SK-N-SH (cell line): Measurements from ENCODE around the gene HDAC4.

Experiments used
- CHD2 ChIP-seq: fragments of 150-350 bp; IDR thresholded peaks from 2 replicates; pipeline ENCODE4 v1.6.1; 2018; ENCODE audit warnings: low read length; ENCODE audit not compliant: partially characterized antibody
- EP300 ChIP-seq, 2 experiments: IDR thresholded peaks; 2 replicates each; pipeline versions ENCODE4 v1.4.0 to v1.6.1; 2012; ENCODE audit warnings: borderline replicate concordance in 1 of 2, low read depth in 1 of 2, low read length in 1 of 2
- EZH2phosphoT487 ChIP-seq: fragments of 200-600 bp; sonication (generic); IDR thresholded peaks from 2 replicates; pipeline ENCODE4 v1.6.1; 2017; ENCODE audit warnings: low read depth, mixed run types, mild to moderate bottlenecking, antibody characterized with exemption, moderate library complexity, borderline replicate concordance
- MAX ChIP-seq: IDR thresholded peaks from 2 replicates; pipeline ENCODE4 v1.4.0; 2012; ENCODE audit warnings: low read depth
- TCF12 ChIP-seq: IDR thresholded peaks from 2 replicates; pipeline ENCODE4 v1.4.0; 2012
- TF ChIP-seq, protein P1 (sequence below): fragments of 200-600 bp; sonication (generic); IDR thresholded peaks from 2 replicates; pipeline ENCODE4 v1.6.1; 2017; ENCODE audit warnings: antibody characterized with exemption, mild to moderate bottlenecking, moderate library complexity

- TF ChIP-seq MAX (no peak), CHD2 (no peak), TCF12 (no peak), EP300 (IDR thresholded peaks at IDR 0.05; ENCODE audit: borderline replicate concordance in 1 of 2, low read depth in 1 of 2, low read length in 1 of 2) (no peak), EZH2phosphoT487 (no peak)
- TF ChIP-seq, protein P1, sequence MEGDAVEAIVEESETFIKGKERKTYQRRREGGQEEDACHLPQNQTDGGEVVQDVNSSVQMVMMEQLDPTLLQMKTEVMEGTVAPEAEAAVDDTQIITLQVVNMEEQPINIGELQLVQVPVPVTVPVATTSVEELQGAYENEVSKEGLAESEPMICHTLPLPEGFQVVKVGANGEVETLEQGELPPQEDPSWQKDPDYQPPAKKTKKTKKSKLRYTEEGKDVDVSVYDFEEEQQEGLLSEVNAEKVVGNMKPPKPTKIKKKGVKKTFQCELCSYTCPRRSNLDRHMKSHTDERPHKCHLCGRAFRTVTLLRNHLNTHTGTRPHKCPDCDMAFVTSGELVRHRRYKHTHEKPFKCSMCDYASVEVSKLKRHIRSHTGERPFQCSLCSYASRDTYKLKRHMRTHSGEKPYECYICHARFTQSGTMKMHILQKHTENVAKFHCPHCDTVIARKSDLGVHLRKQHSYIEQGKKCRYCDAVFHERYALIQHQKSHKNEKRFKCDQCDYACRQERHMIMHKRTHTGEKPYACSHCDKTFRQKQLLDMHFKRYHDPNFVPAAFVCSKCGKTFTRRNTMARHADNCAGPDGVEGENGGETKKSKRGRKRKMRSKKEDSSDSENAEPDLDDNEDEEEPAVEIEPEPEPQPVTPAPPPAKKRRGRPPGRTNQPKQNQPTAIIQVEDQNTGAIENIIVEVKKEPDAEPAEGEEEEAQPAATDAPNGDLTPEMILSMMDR: no peak
Observed at GRCh38 chr2:239157269-239157668, 243.6 kb downstream of the HDAC4 start.
